Measurements from ENCODE around the gene MYBPH. TPM values are rescaled to one million over a fixed set of nuclear protein-coding genes. Genes with fewer than 3 reads are reported as not detected.

MYBPH gene
- total and polyA plus RNA-seq, 2 donors (not counting 1 experiment from before 2014, with no cell fraction given), result not detected

DNA sequence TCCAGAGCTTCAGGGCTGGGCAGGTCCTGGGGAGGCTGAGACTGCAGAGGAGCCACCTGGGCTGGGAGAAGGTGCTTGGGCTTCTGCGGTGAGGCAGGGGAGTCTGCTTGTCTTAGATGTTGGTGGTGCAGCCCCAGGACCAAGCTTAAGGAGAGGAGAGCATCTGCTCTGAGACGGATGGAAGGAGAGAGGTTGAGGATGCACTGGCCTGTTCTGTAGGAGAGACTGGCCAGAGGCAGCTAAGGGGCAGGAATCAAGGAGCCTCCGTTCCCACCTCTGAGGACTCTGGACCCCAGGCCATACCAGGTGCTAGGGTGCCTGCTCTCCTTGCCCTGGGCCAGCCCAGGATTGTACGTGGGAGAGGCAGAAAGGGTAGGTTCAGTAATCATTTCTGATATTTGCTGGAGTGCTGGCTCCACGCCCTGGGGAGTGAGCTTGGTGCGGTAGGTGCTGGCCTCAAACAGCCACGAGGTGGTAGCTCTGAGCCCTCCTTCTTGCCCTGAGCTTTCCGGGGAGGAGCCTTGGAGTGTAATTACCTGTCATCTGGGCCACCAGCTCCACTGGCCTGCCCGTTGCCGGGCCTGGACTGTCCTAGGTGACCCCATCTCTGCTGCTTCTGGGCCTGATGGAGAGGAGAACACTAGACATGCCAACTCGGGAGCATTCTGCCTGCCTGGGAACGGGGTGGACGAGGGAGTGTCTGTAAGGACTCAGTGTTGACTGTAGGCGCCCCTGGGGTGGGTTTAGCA lies 9.3 kb downstream of the MYBPH start:
- Histone ChIP-seq H3K4me1 (ENCODE audit: control insufficient read depth in 2 of 2, insufficient read depth in 2 of 2, low read length in 2 of 2) (no peaks in the 10 kb centered on the region), H3K4me3 (ENCODE audit: control extremely low read depth in 1 of 5, extremely low read depth in 1 of 5, insufficient read depth in 1 of 5, low read depth in 2 of 5, low read length in 4 of 5) (no peak overlapping the region), H2AFZ (ENCODE audit: insufficient read depth, low read depth, low read length, poor library complexity, severe bottlenecking) (no peak overlapping the region), H4K20me1 (ENCODE audit: control insufficient read depth, insufficient read depth, low read length, poor library complexity, severe bottlenecking) (no peaks in the 10 kb centered on the region), H3K4me2 (replicated peaks; ENCODE audit: low read depth, low read length, poor library complexity, severe bottlenecking) (no peak overlapping the region), H3K9ac (ENCODE audit: low read length) (no peak overlapping the region), H3K9me3 (ENCODE audit: control extremely low read depth in 1 of 3, control insufficient read depth in 2 of 3, insufficient read depth in 1 of 3, low read length in 2 of 3) (no peaks in the 10 kb centered on the region), H3K27ac (ENCODE audit: low read length in 2 of 2) (no peak overlapping the region), H3K36me3 (replicated peaks in 1 of 2; ENCODE audit: control extremely low read depth in 1 of 2, control insufficient read depth in 1 of 2, extremely low read depth in 1 of 2, insufficient read depth in 2 of 2, low read length in 1 of 2) (no peaks in the 10 kb centered on the region), H3K27me3 (replicated peaks in 1 of 4; ENCODE audit: control extremely low read depth in 1 of 4, control insufficient read depth in 3 of 4, insufficient read depth in 4 of 4, low read length in 3 of 4) (peaks cover 0 to 7% (median 2%) of the 10 kb centered on the region in 4 experiments), H3K79me2 (ENCODE audit: control insufficient read depth, insufficient read depth, low read length) (no peaks in the 10 kb centered on the region)
- ChIA-PET CTCF (no interaction called here), POLR2A (no interaction called here)
- TF ChIP-seq, protein P1, sequence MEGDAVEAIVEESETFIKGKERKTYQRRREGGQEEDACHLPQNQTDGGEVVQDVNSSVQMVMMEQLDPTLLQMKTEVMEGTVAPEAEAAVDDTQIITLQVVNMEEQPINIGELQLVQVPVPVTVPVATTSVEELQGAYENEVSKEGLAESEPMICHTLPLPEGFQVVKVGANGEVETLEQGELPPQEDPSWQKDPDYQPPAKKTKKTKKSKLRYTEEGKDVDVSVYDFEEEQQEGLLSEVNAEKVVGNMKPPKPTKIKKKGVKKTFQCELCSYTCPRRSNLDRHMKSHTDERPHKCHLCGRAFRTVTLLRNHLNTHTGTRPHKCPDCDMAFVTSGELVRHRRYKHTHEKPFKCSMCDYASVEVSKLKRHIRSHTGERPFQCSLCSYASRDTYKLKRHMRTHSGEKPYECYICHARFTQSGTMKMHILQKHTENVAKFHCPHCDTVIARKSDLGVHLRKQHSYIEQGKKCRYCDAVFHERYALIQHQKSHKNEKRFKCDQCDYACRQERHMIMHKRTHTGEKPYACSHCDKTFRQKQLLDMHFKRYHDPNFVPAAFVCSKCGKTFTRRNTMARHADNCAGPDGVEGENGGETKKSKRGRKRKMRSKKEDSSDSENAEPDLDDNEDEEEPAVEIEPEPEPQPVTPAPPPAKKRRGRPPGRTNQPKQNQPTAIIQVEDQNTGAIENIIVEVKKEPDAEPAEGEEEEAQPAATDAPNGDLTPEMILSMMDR (IDR thresholded peaks at IDR 0.05), result no peak
- TF ChIP-seq EZH2 (IDR thresholded peaks at IDR 0.05; ENCODE audit: borderline replicate concordance, insufficient read depth, low read depth, low read length, poor library complexity, severe bottlenecking), result no peak
- H3K27me3 Mint-ChIP-seq, result peaks cover 30% of the 10 kb centered on the region
- ATAC-seq (ENCODE audit: low read depth) (no peak), DNase-seq (no peak)
- no peak overlapping the region for H3K27ac Mint-ChIP-seq
- H3K4me1 Mint-ChIP-seq, result peaks cover 6% of the 10 kb centered on the region
- 56% methylated on average over 14 of the region's 14 CpGs for WGBS (ENCODE audit: insufficient coverage)
- no peak overlapping the region for H3K4me3 Mint-ChIP-seq
- H3K9me3 Mint-ChIP-seq (ENCODE audit: insufficient read depth), result no peaks in the 10 kb centered on the region
- intact Hi-C loops (cut with micrococcal nuclease), result no loop called here

DNA sequence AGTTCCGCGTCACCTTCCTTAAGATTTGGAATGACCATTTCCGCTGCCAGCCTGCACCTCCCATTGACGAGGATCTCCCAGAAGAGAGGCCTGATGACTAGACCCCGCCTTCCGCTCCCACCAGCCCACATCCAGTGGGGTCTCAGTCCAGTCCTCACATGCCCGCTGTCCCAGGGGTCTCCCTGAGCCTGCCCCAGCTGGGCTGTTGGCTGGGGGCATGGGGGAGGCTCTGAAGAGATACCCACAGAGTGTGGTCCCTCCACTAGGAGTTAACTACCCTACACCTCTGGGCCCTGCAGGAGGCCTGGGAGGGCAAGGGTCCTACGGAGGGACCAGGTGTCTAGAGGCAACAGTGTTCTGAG lies 9.8 kb downstream of the MYBPH start:
- Histone ChIP-seq H3K4me1 (ENCODE audit: control insufficient read depth in 2 of 2, insufficient read depth in 2 of 2, low read length in 2 of 2) (no peaks in the 10 kb centered on the region), H3K4me3 (ENCODE audit: control extremely low read depth in 1 of 5, extremely low read depth in 1 of 5, insufficient read depth in 1 of 5, low read depth in 2 of 5, low read length in 4 of 5) (no peak overlapping the region), H4K20me1 (ENCODE audit: control insufficient read depth, insufficient read depth, low read length, poor library complexity, severe bottlenecking) (no peaks in the 10 kb centered on the region), H3K4me2 (replicated peaks; ENCODE audit: low read depth, low read length, poor library complexity, severe bottlenecking) (no peak overlapping the region), H3K27ac (ENCODE audit: low read length in 2 of 2) (no peak overlapping the region), H3K36me3 (replicated peaks in 1 of 2; ENCODE audit: control extremely low read depth in 1 of 2, control insufficient read depth in 1 of 2, extremely low read depth in 1 of 2, insufficient read depth in 2 of 2, low read length in 1 of 2) (no peaks in the 10 kb centered on the region), H3K27me3 (replicated peaks in 1 of 4; ENCODE audit: control extremely low read depth in 1 of 4, control insufficient read depth in 3 of 4, insufficient read depth in 4 of 4, low read length in 3 of 4) (peaks cover 0 to 7% (median 2%) of the 10 kb centered on the region in 4 experiments), H3K9ac (ENCODE audit: low read length) (no peak overlapping the region), H3K9me3 (ENCODE audit: control extremely low read depth in 1 of 3, control insufficient read depth in 2 of 3, insufficient read depth in 1 of 3, low read length in 2 of 3) (no peaks in the 10 kb centered on the region), H3K79me2 (ENCODE audit: control insufficient read depth, insufficient read depth, low read length) (no peaks in the 10 kb centered on the region), H2AFZ (ENCODE audit: insufficient read depth, low read depth, low read length, poor library complexity, severe bottlenecking) (no peak overlapping the region)
- Mint-ChIP-seq H3K9me3 (ENCODE audit: insufficient read depth) (no peaks in the 10 kb centered on the region), H3K4me3 (no peak overlapping the region), H3K27me3 (peaks cover 34% of the 10 kb centered on the region), H3K27ac (no peak overlapping the region), H3K4me1 (peaks cover 6% of the 10 kb centered on the region)
- ChIA-PET CTCF (no interaction called here), POLR2A (no interaction called here)
- no peak for TF ChIP-seq EZH2 (IDR thresholded peaks at IDR 0.05; ENCODE audit: borderline replicate concordance, insufficient read depth, low read depth, low read length, poor library complexity, severe bottlenecking)
- TF ChIP-seq, protein P1 (IDR thresholded peaks at IDR 0.05), result no peak
- no peak for ATAC-seq (ENCODE audit: low read depth)
- intact Hi-C loops (cut with micrococcal nuclease), result no loop called here
- WGBS (ENCODE audit: insufficient coverage), result 94% methylated on average over 8 of the region's 8 CpGs
- DNase-seq, result no peak

Data from B cell (primary cell).